MM.1S (cell line): ENCODE results near the gene NTF3.

Experiments
- DNase-seq: peaks from one replicate; pipeline ENCODE4 v3.0.0-alpha.2; 2015
- H2AFZ ChIP-seq: fragments of 300-600 bp; sonication (generic); 2 replicates; pipeline ENCODE4 v1.6.0; 2016; ENCODE audit warnings: antibody characterized with exemption, low read length
- H3F3A ChIP-seq: fragments of 300-600 bp; sonication (generic); 2 replicates; pipeline ENCODE4 v1.6.1; 2016; ENCODE audit warnings: mild to moderate bottlenecking, antibody characterized with exemption, low read length, moderate library complexity, mixed read lengths; ENCODE audit not compliant: insufficient read depth
- H3K27ac ChIP-seq: fragments of 300-600 bp; sonication (generic); 2 replicates; pipeline ENCODE4 v1.5.1; 2016; ENCODE audit warnings: mild to moderate bottlenecking, low read length
- H3K27me3 ChIP-seq: fragments of 300-600 bp; sonication (generic); replicated peaks from 2 replicates; pipeline ENCODE4 v1.6.0; 2016; ENCODE audit warnings: low read length; ENCODE audit not compliant: insufficient read depth
- H3K36me3 ChIP-seq: fragments of 300-600 bp; sonication (generic); replicated peaks from 2 replicates; pipeline ENCODE4 v1.6.1; 2016; ENCODE audit warnings: mild to moderate bottlenecking, low read length, mixed read lengths; ENCODE audit not compliant: insufficient read depth
- H3K4me1 ChIP-seq: fragments of 300-600 bp; sonication (generic); 2 replicates; pipeline ENCODE4 v1.6.1; 2016; ENCODE audit warnings: low read length, mixed read lengths
- H3K4me2 ChIP-seq: fragments of 300-600 bp; sonication (generic); 2 replicates; pipeline ENCODE4 v1.6.0; 2016; ENCODE audit warnings: low read depth, low read length
- H3K4me3 ChIP-seq: fragments of 300-600 bp; sonication (generic); 2 replicates; pipeline ENCODE4 v1.5.1; 2016; ENCODE audit warnings: low read length, mixed read lengths
- H3K79me2 ChIP-seq: fragments of 300-600 bp; sonication (generic); 2 replicates; pipeline ENCODE4 v1.6.1; 2016; ENCODE audit warnings: mixed run types, low read length, mixed read lengths
- H3K9ac ChIP-seq: fragments of 300-600 bp; sonication (generic); 2 replicates; pipeline ENCODE4 v1.6.1; 2016; ENCODE audit warnings: low read length, mixed read lengths
- H3K9me2 ChIP-seq: fragments of 300-600 bp; sonication (generic); replicated peaks from 2 replicates; pipeline ENCODE4 v1.6.1; 2016; ENCODE audit warnings: mild to moderate bottlenecking, low read length, mixed read lengths; ENCODE audit not compliant: insufficient read depth
- H3K9me3 ChIP-seq: fragments of 300-600 bp; sonication (generic); replicated peaks from 2 replicates; pipeline ENCODE4 v1.6.1; 2016; ENCODE audit warnings: mild to moderate bottlenecking, low read length, mixed read lengths; ENCODE audit not compliant: insufficient read depth
- H4K20me1 ChIP-seq: fragments of 300-600 bp; sonication (generic); 2 replicates; pipeline ENCODE4 v1.6.1; 2016; ENCODE audit warnings: mild to moderate bottlenecking, low read length, moderate library complexity, mixed read lengths; ENCODE audit not compliant: insufficient read depth
- CTCF ChIP-seq: fragments of 300-600 bp; sonication (generic); IDR thresholded peaks from 2 replicates; pipeline ENCODE4 v1.5.1; 2016; ENCODE audit warnings: antibody characterized with exemption, low read length, mixed read lengths
- EZH2 ChIP-seq: fragments of 300-600 bp; sonication (generic); optimal IDR thresholded peaks from 2 replicates; pipeline ENCODE3; 2017; ENCODE audit warnings: low read depth, mild to moderate bottlenecking, antibody characterized with exemption, low read length, mixed read lengths
- EZH2phosphoT487 ChIP-seq: fragments of 300-600 bp; sonication (generic); IDR thresholded peaks from 2 replicates; pipeline ENCODE4 v1.6.1; 2018; ENCODE audit warnings: antibody characterized with exemption, low read length

The NTF3 gene

GRCh38 chr12:5441497-5442236 lies 9.8 kb downstream of the NTF3 start:
- DNase-seq: no peak

DNA sequence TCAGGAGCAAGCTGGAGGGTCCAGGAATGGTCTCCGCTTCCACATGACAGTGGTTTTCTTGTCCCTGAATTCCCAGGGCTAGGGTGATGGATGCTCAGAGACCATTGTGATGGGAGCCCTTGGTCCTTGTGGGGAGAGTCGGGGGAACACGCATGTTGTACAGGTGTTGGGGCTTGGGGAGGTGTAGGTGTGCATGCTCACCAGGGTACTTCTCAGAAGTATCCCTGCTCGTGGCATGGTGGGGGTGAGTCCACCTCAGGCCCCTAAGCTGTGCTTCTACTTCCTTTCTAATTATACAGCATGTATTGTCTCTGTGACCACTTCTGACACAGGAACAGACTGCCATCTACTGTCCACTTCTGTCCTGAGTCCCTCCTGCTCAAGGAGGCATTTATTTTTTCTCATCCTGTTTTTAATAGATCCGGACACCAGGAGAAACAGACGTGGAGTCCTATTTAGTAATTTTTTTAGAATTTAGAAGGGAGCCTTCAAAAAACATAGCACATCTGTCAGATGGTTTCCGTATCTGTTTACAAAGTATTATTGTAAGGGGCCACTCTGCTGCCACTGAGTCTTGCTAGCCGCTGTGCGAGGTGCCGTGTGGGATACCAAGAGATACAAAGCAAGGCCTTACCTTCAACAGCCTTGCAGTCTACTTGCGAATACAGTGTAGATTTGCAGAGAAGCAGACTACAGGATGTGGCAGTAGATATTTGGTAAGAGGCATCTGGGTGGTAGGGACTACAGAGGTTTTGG lies 10.5 kb downstream of the NTF3 start:
- H3K4me3 ChIP-seq: no peak overlapping the region
- no peak overlapping the region for H3K27ac ChIP-seq
- no peaks in the 10 kb centered on the region for H3K9me3 ChIP-seq
- H3K27me3 ChIP-seq: no peaks in the 10 kb centered on the region
- DNase-seq: peak; percentile 28
- no peak overlapping the region for H3K4me2 ChIP-seq
- H3K9me2 ChIP-seq: no peaks in the 10 kb centered on the region
- H4K20me1 ChIP-seq: no peaks in the 10 kb centered on the region
- H2AFZ ChIP-seq: no peak overlapping the region
- H3K79me2 ChIP-seq: no peaks in the 10 kb centered on the region
- TF ChIP-seq EZH2phosphoT487 (no peak), EZH2 (no peak), CTCF (peak; percentile 40)
- H3K9ac ChIP-seq: no peak overlapping the region
- H3K4me1 ChIP-seq: no peaks in the 10 kb centered on the region
- H3F3A ChIP-seq: no peaks in the 10 kb centered on the region
- H3K36me3 ChIP-seq: no peaks in the 10 kb centered on the region

More at GRCh38 chr12:5441497-5442236, 9.8 kb downstream of the NTF3 start:
- Histone ChIP-seq H3K4me2 (no peak overlapping the region), H3K9ac (no peak overlapping the region), H4K20me1 (no peaks in the 10 kb centered on the region), H3K36me3 (no peaks in the 10 kb centered on the region), H3F3A (no peaks in the 10 kb centered on the region), H3K79me2 (no peaks in the 10 kb centered on the region), H2AFZ (no peak overlapping the region), H3K27me3 (no peaks in the 10 kb centered on the region), H3K27ac (no peak overlapping the region), H3K9me3 (no peaks in the 10 kb centered on the region), H3K9me2 (no peaks in the 10 kb centered on the region), H3K4me3 (no peak overlapping the region), H3K4me1 (no peaks in the 10 kb centered on the region)
- TF ChIP-seq EZH2 (no peak), CTCF (no peak), EZH2phosphoT487 (no peak)

DNA sequence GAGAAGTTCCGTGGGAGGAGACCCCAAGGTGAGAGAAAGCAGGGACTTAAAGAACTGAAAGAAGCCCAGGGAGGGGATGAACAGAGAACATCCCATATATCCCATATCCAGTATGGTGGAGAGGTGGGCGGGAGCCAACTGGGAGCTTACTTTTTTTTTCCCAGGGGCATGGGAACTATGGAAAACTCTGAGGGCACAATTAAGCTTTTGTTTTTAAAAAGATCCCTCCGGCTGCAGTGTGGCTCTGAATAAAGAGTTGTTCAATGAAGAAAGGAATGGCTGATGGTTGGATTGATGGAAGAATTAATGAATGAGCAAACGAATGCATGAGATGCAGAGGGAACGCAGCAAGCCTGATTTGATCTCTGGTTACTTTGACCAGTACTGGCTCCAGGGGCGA lies 12.6 kb downstream of the NTF3 start:
- no peak overlapping the region for H3K4me3 ChIP-seq

More for the DNA sequence above, 12.6 kb downstream of the NTF3 start:
- DNase-seq: no peak
- no peak for TF ChIP-seq EZH2phosphoT487
- TF ChIP-seq EZH2: no peak
- no peak for TF ChIP-seq CTCF
- Histone ChIP-seq H3K27me3 (no peaks in the 10 kb centered on the region), H2AFZ (no peak overlapping the region), H4K20me1 (no peaks in the 10 kb centered on the region), H3K36me3 (no peaks in the 10 kb centered on the region), H3K79me2 (no peaks in the 10 kb centered on the region), H3K4me2 (no peak overlapping the region), H3K9ac (no peak overlapping the region), H3K9me2 (no peaks in the 10 kb centered on the region), H3F3A (no peaks in the 10 kb centered on the region), H3K9me3 (no peaks in the 10 kb centered on the region), H3K4me1 (no peaks in the 10 kb centered on the region), H3K27ac (no peak overlapping the region)
